Small intestine (tissue), 7 donors: ENCODE measurements around the gene MAP1B. TPM values are rescaled to one million over a fixed set of nuclear protein-coding genes. Genes with fewer than 3 reads are reported as not detected.
A peak's percentile ranks its signal among the peaks of the same experiment; 100 is the strongest.

Experiments
- DNase-seq, 2 donors: peaks; one replicate each; pipeline versions ENCODE4 v3.0.0 to v3.0.0-alpha.2; 2013
- FAIRE-seq: peaks from 2 replicates; lab custom pipeline; 2012; peaks lifted over from hg19 to GRCh38; lab: Jason Lieb, UNC
- H3K27ac ChIP-seq, 3 donors: one replicate each; pipeline ENCODE4 v1.5.1; 2013; ENCODE audit warnings: low read length in 2 of 3, mild to moderate bottlenecking in 2 of 3, control low read depth in 1 of 3, inconsistent platforms in 1 of 3, low read depth in 1 of 3, moderate library complexity in 1 of 3
- H3K27me3 ChIP-seq, 3 donors: one replicate each; pipeline ENCODE4 v1.6.1; 2013; ENCODE audit warnings: low read length in 3 of 3, inconsistent platforms in 1 of 3; ENCODE audit not compliant: control insufficient read depth in 3 of 3, insufficient read depth in 3 of 3
- H3K36me3 ChIP-seq, 3 donors: one replicate each; pipeline ENCODE4 v1.6.1; 2013; ENCODE audit warnings: low read length in 3 of 3, inconsistent platforms in 1 of 3, low read depth in 1 of 3, mild to moderate bottlenecking in 1 of 3, moderate library complexity in 1 of 3; ENCODE audit not compliant: control insufficient read depth in 3 of 3, insufficient read depth in 2 of 3
- H3K4me1 ChIP-seq, 3 donors: one replicate each; pipeline ENCODE4 v1.6.1; 2013; ENCODE audit warnings: low read length in 2 of 3, inconsistent platforms in 1 of 3, low read depth in 1 of 3, mild to moderate bottlenecking in 1 of 3, moderate library complexity in 1 of 3; ENCODE audit not compliant: control insufficient read depth in 3 of 3, insufficient read depth in 2 of 3
- H3K4me3 ChIP-seq, 3 donors: one replicate each; pipeline ENCODE4 v1.5.1; 2013; ENCODE audit warnings: low read length in 3 of 3, control low read depth in 1 of 3, inconsistent platforms in 1 of 3, low read depth in 1 of 3, mild to moderate bottlenecking in 1 of 3, moderate library complexity in 1 of 3
- H3K9me3 ChIP-seq, 2 donors: one replicate each; pipeline ENCODE4 v1.6.1; 2013; ENCODE audit warnings: low read depth in 1 of 2, low read length in 1 of 2; ENCODE audit not compliant: control insufficient read depth in 2 of 2, insufficient read depth in 1 of 2
- WGBS, 3 donors: extraction: QIAGEN DNeasy Blood & Tissue Kit; methylation state at CpG; one replicate each; pipeline ENCODE4 v1.1.7; 2013; 5-methylcytosine and 5-hydroxymethylcytosine counted together
- polyA plus RNA-seq, 4 donors: library from polyadenylated mRNA; stranded (reverse) in 3 of 4; unstranded in 1 of 4; fragments of 200-250 nt in 3 of 4; fragments of 120-200 nt in 1 of 4; gene quantifications; one replicate each; pipeline versions ENCODE4 v1.2.1 to v1.2.3, GENCODE V29; 2013
- donor health status: healthy with polysubstance abuse.
- donor health status: control.
- donor health status: control.
- donor health status: Bipolar disorder and iron deficiency.
- donor health status: healthy.

MAP1B gene
- polyA plus RNA-seq, 4 donors: 0.45 to 7.4 (median 2.7) TPM

- no peak overlapping the region for H3K27ac ChIP-seq
- DNase-seq: no peak
- no peaks in the 10 kb centered on the region for H3K4me1 ChIP-seq
These were observed 23.1 kb downstream of the MAP1B start for GRCh38 chr5:72130351-72130761.

GRCh38 chr5:72133212-72133990, 26.1 kb downstream of the MAP1B start:
- Histone ChIP-seq H3K27me3 (no peaks in the 10 kb centered on the region), H3K4me3 (no peak overlapping the region), H3K27ac (no peak overlapping the region), H3K36me3 (no peaks in the 10 kb centered on the region), H3K9me3 (no peaks in the 10 kb centered on the region), H3K4me1 (no peaks in the 10 kb centered on the region)
- DNase-seq (no peak), FAIRE-seq (no peak)
- WGBS, 3 donors: 82 to 86% (median 82%) methylated on average over 4 of the region's 4 CpGs

More at GRCh38 chr5:72130351-72130761, 23.1 kb downstream of the MAP1B start:
- Histone ChIP-seq H3K9me3 (no peaks in the 10 kb centered on the region), H3K36me3 (no peaks in the 10 kb centered on the region), H3K27me3 (no peaks in the 10 kb centered on the region), H3K4me3 (no peak overlapping the region)
- 67 to 85% (median 81%) methylated on average over 2 of the region's 2 CpGs for WGBS, 3 donors
- no peak for FAIRE-seq

- Histone ChIP-seq H3K27me3 (no peaks in the 10 kb centered on the region), H3K36me3 (no peaks in the 10 kb centered on the region), H3K27ac (no peak overlapping the region), H3K4me3 (no peak overlapping the region), H3K4me1 (no peaks in the 10 kb centered on the region), H3K9me3 (no peaks in the 10 kb centered on the region)
- no peak for DNase-seq
- WGBS, 3 donors: 74 to 84% (median 75%) methylated on average over 7 of the region's 7 CpGs
- FAIRE-seq: no peak
These were observed 27.1 kb downstream of the MAP1B start for GRCh38 chr5:72134226-72134899.

GRCh38 chr5:72137826-72138409, 30.6 kb downstream of the MAP1B start:
- peak in 1 of 2 donors; percentile 17 for DNase-seq
- Histone ChIP-seq H3K4me1 (no peaks in the 10 kb centered on the region), H3K9me3 (no peaks in the 10 kb centered on the region), H3K4me3 (no peak overlapping the region), H3K27ac (no peak overlapping the region), H3K36me3 (no peaks in the 10 kb centered on the region), H3K27me3 (no peaks in the 10 kb centered on the region)
- peak; percentile 93 for FAIRE-seq
- 5 to 35% (median 11%) methylated on average over 2 of the region's 2 CpGs for WGBS, 3 donors

- Histone ChIP-seq H3K27ac (no peak overlapping the region), H3K27me3 (no peaks in the 10 kb centered on the region), H3K4me3 (no peak overlapping the region), H3K4me1 (no peaks in the 10 kb centered on the region), H3K36me3 (no peaks in the 10 kb centered on the region), H3K9me3 (no peaks in the 10 kb centered on the region)
- DNase-seq (no peak), FAIRE-seq (no peak)
- 55 to 70% (median 66%) methylated on average over 8 of the region's 8 CpGs for WGBS, 3 donors
These were observed 31.8 kb downstream of the MAP1B start for GRCh38 chr5:72138943-72139521.

GRCh38 chr5:72140711-72141110, 33.4 kb downstream of the MAP1B start:
- H3K9me3 ChIP-seq: no peaks in the 10 kb centered on the region
- H3K4me3 ChIP-seq: no peak overlapping the region
- H3K27me3 ChIP-seq: no peaks in the 10 kb centered on the region
- H3K4me1 ChIP-seq: no peaks in the 10 kb centered on the region
- H3K27ac ChIP-seq: peak overlapping the region in 1 of 3 donors; percentile 55
- WGBS, 3 donors: 85 to 95% (median 85%) methylated on average over 7 of the region's 7 CpGs
- no peak for DNase-seq
- FAIRE-seq: no peak
- H3K36me3 ChIP-seq: no peaks in the 10 kb centered on the region

- no peaks in the 10 kb centered on the region for H3K4me1 ChIP-seq
- no peaks in the 10 kb centered on the region for H3K36me3 ChIP-seq
- H3K27ac ChIP-seq: peak overlapping the region in 2 of 3 donors; percentile 22 to 55
- FAIRE-seq (no peak), DNase-seq (no peak)
- H3K4me3 ChIP-seq: no peak overlapping the region
- H3K27me3 ChIP-seq: no peaks in the 10 kb centered on the region
- H3K9me3 ChIP-seq: no peaks in the 10 kb centered on the region
- 60 to 79% (median 76%) methylated on average over 8 of the region's 8 CpGs for WGBS, 3 donors
These were observed 34.4 kb downstream of the MAP1B start for GRCh38 chr5:72141440-72142355.
